GOT3 (cell line): ENCODE results near the gene ZBTB5.
"Not testable (repeated sequence)": the region's sequence is repeated elsewhere in the genome, so short reads cannot be mapped to it uniquely, and the experiment has no call there.

Experiments used
- DNase-seq: peaks from one replicate; lab custom pipeline; 2025; ENCODE audit warnings: mixed read lengths; lab: John Stamatoyannopoulos, UW

ZBTB5 gene

DNA sequence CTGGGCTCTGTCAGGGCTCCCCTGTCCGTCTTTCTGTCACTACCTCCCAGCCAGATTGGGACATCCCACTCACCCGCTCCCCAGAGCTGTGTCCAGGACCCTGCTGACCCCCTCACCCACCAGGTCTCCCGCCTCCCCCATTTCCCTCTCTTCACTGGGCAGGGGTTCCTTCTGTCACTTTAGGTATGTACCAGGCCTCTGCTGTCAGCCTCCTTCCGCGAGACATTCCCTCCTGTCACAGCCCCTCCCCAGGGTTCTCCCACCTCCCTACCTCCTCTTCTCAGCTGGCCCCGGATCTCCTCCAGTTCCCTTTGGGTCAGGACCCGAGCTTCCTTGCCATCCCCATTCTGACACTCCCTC, 21.0 kb upstream of the ZBTB5 start:
- no peak for DNase-seq

DNA sequence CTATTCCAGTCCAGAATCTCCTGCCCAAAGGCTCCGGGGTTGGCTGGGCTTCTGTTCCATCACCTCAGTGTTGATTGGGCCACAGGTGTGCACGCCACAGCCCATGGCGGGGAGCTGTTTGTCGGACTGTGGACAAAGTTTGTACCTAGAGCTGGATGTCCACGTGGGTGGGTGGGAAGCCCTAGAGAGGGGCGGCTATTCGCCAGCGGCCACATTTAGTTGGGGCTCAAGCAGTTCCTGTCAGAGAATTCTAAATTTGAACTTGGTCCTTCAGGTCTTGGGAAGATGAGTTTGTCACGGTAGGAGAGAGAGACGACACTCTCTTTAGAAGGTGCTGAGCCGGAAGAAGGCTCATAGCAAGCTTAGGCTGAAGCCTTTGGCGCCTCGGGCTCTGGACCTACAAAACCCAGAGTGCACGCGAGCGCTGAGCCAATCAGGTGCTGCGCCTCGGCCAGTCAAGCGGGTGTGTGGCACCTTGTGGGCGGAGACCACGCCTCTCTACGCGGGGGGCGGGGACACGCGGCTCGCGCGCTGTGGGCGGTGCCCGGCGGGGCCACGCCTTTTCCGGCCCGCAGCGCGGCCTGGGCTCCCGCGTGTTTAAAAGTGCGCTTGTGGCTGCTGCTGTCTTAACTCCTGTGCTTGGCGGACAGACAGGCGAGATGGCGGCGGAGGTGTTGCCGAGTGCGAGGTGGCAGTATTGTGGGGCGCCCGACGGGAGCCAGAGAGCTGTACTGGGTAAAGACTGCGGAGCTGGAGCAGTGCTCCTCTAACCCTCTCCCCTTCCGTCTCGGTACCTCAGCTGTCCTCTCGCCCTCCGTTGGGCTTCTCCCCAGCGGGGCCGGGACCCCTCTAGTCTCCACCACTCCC, 20.4 kb upstream of the ZBTB5 start, which contains the start of gene POLR1E:
Gene POLR1E, plus strand, starts transcription at position 560 of the 867 bp plus-strand sequence. Its CDS starts 100 bp downstream, at position 660.
- peak; percentile 80 for DNase-seq

- no peak for DNase-seq
Measured at GRCh38 chr9:37480759-37481158, 15.5 kb upstream of the ZBTB5 start.

GRCh38 chr9:37477987-37478619, 12.9 kb upstream of the ZBTB5 start:
- not testable (repeated sequence) for DNase-seq

DNA sequence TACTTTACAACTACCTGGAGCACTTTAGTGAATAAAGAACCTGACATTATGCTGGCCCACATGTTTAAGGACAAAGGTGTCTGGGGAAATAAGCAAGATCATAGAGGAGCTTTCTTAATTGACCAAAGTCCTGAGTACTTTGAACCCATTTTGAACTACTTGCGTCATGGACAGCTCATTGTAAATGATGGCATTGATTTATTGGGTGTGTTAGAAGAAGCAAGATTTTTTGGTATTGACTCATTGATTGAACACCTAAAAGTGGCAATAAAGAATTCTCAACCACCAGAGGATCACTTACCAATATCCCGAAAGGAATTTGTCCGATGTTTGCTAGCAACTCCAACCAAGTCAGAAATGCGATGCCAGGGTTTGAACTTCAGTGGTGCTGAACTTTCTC, 12.2 kb upstream of the ZBTB5 start:
- not testable (repeated sequence) for DNase-seq

DNA sequence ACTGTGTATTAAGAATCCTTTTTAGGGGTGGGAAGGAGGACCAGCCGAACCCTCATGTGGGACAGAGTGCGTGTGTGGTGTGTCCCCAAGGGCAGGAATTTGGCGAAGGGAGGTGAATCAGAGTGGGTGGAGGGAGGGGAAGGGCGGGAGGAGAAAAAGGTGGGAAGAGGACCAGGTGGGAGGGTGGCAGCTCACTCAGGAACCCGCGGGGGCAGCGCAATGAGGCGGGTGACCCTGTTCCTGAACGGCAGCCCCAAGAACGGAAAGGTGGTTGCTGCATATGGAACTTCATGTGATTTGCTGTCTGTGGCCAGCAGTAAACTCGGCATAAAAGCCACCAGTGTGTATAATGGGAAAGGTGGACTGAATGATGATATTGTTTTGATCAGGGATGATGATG, 11.7 kb upstream of the ZBTB5 start:
- no peak for DNase-seq

DNA sequence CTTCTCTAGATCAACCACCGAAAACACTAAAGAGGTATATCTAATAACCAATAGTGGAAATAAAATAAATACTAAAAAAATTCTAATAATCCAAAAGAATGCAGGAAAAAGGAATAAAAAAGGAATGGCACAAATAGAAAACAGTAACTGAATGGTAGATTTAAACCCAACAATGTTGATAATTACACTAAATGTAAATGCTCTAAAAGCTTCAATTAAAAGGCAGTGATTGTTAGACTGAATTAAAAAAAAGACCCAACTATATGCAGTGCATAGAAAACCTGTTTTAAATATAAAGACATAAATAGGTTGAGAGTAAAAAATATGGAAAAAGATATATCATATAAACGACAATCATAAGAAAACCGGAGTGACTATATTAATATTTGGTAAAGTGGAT, 9.2 kb upstream of the ZBTB5 start:
- DNase-seq = no peak

DNA sequence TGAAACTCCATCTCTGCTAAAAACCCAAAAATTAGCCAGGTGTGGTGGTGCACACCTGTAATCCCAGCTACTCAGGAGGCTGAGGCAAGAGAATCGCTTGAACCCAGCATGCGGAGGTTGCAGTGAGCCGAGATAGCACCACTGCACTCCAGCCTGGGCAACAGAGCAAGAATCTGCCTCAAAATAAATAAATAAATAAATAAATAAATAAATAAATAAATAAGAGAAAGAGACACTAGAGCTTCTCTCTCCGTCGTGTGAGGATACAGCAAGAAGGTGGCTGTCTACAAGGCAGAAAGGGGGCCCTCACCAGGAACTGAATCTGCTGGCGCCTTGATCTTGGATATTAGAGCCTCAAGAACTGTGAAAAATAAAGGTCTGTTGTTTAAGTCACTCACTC, 8.7 kb upstream of the ZBTB5 start:
- not testable (repeated sequence) for DNase-seq

GRCh38 chr9:37471942-37472684, 6.9 kb upstream of the ZBTB5 start:
- no peak for DNase-seq

DNA sequence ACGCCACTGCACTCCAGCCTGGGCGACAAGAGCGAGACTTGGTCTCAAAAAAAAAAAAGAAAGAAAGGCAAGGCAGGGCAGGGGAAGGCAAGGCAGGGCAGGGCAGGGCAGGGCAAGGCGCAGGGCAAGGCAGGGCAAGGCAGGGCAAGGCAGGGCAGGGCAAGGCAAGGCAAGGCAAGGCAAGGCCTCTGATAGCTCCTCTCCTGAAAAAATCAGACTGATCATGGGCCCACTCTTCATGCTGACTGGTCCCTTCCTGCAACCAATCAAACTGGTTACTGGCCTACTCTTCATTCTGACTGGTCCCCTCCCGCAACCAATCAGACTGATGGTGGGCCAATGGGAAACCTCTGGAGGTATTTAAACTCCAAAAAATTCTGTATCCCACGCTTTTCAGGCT, 3.4 kb upstream of the ZBTB5 start:
- DNase-seq = no peak

- DNase-seq = not testable (repeated sequence)
Measured at GRCh38 chr9:37467530-37467929, 2.3 kb upstream of the ZBTB5 start.

DNA sequence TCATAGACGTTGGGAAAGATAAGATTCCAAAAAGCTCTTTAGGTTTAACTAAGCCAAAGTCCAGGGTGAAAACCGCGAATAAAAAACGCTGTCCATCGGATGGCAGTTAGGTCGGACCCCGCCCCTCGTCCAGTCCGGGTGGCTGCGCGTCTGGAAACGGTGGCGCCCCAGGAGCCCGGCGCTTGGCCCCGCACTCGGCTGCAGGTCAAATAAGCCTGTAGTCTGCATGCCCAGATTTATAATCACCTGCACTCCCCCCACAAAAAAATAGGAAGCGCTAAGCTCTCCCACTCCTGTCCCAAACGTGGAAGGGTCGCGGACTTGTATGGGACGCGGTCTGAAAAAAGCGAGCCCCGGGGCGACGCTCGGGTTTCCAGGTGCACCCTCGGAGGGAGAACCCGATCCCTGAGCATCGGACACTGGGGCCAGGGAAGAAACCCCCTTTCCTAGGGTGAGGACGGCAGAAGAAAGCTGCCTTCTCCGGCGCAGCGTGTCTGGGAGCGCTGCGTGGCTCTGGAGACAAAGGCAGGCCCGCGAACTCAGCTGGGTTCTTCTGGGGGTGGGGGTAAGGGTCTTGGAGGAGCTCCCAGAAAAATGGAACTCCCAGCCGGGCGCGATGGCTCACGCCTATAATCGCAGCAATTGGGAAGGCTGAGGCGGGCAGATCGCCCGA, 923 bp upstream of the ZBTB5 start:
- no peak for DNase-seq

DNA sequence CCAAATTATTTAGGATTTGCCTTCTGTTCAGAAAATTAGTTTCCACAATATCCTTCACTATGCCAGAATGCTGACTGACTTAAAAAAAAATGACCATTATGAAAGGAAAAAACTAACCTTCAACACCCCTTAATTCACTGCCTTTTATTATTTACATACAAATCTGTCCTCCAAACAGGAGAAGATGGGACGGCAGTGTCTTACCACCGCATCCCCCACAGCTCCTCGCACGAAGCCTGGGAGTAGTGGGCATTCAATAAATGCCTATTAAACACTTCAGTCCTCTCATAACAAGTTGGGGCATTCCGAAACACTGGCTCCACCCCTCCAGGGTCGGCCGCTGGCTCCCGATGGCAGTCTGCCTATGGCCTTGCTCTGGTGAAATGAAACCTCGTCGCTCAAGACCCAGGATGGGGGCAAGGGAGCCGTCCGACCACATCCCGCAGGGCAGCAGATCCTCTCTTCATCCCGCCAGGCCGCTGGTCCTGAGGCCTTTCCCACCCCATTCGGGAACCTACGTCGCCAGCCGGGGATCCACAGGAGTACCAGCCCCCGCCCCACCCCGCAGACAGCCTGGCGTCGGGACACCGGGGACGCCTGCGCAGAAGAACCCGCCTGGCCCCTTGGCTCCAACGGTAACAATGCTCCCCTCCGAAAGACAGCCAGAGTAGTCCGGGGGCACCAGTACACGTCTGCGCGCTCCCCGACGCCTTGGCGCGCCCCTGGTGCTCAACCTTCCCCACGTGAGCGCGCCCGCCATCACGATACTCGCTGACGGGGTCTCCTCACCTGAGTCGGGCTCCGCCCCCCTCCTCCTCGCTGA, 613 bp downstream of the ZBTB5 start:
- peak; percentile 18 for DNase-seq

GRCh38 chr9:37464006-37464405, 1.2 kb downstream of the ZBTB5 start:
- no peak for DNase-seq

DNA sequence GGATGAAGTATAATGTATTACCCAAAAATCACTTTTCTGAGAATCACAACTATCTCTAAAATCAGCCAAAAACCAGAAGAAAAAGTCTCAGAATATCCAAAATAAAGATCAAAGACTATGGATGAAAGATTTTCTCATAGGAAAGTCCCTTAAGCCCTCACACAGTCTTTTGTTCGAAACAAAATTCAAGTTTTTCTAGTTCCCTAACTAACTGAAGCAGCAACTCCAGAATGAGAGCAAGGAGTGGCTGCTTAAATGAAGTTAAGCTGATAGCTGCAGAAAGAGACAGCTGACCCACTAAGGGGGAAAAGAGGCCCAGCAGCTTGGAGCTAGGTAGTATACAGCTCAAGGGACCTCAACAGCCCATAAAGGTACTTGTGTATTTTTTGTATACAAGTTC, 8.4 kb downstream of the ZBTB5 start:
- no peak for DNase-seq

- no peak for DNase-seq
Measured at GRCh38 chr9:37455884-37456647, 9.2 kb downstream of the ZBTB5 start.

- no peak for DNase-seq
Measured at GRCh38 chr9:37454238-37454637, 11.0 kb downstream of the ZBTB5 start.

GRCh38 chr9:37453827-37454226, 11.4 kb downstream of the ZBTB5 start:
- no peak for DNase-seq

DNA sequence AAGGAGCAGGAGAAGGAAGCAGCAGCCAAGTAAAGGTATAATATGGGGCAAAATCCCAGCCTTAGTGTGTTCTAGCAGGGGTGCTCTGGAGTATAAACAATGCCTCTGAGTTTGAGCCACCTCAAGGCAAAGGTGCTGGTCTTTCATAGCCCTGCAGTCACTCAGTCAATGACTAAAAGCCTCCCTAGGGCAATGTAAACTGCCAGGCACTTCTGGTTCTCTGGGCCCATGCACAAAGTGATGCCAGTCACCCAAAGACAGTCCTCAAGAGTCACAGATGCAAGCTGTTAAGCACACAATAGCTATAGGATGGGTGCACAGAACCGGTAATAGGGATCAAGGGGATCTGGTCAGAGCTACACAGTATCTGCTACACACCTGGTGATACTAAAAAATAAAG, 12.6 kb downstream of the ZBTB5 start:
- no peak for DNase-seq

DNA sequence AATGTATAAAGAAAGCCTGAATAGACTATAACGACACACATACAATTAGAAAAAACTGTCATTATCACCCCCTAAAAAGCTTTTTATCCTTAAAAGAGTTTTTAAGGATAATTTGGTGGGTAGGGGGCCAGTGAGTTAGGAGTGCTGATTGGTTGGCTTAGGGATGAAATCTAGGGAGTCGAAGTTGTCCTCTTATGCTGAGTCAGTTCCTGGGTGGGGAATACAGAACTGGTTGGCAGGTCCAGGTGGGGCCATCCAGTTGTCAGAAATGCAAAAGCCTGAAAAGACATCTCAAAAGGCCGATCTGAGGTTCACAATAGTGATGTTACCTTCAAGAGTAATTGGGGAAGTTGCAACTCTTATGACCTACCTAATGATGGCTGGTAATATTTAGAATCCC, 13.6 kb downstream of the ZBTB5 start:
- DNase-seq = no peak
